Measurements from ENCODE around the gene SPAG16. TPM values are rescaled to one million over a fixed set of nuclear protein-coding genes. Genes with fewer than 3 reads are reported as not detected.

Gene SPAG16
- total and polyA plus RNA-seq, 11 donors = 9.8 to 26.1 (median 15.2) TPM

GRCh38 chr2:213722565-213722964, 438.3 kb downstream of the SPAG16 start:
- Histone ChIP-seq H3K27ac (no peak overlapping the region), H3K36me3 (no peaks in the 10 kb centered on the region), H3K9me3 (peaks cover 0 to 3% (median 0%) of the 10 kb centered on the region in 12 donors), H3K27me3 (no peaks in the 10 kb centered on the region), H3K4me3 (no peak overlapping the region), H3K4me1 (no peaks in the 10 kb centered on the region)
- WGBS, 4 donors = 79 to 87% (median 82%) methylated on average over 1 of the region's 1 CpG
- intact Hi-C loops (cut with DNase I) = no loop called here
- no peak for DNase-seq
- no peak for ATAC-seq
- TF ChIP-seq CTCF (IDR thresholded peaks at IDR 0.05) = no peak
- TF ChIP-seq POLR2A (IDR thresholded peaks at IDR 0.05) = no peak

GRCh38 chr2:213723041-213723560, 438.8 kb downstream of the SPAG16 start:
- no peaks in the 10 kb centered on the region for H3K36me3 ChIP-seq
- no peak for TF ChIP-seq CTCF (IDR thresholded peaks at IDR 0.05)
- 50 to 55% (median 51%) methylated on average over 2 of the region's 2 CpGs for WGBS, 4 donors
- H3K4me1 ChIP-seq = no peaks in the 10 kb centered on the region
- H3K9me3 ChIP-seq = peaks cover 0 to 3% (median 0%) of the 10 kb centered on the region in 12 donors
- no peak overlapping the region for H3K4me3 ChIP-seq
- H3K27ac ChIP-seq = no peak overlapping the region
- H3K27me3 ChIP-seq = no peaks in the 10 kb centered on the region
- DNase-seq (no peak), ATAC-seq (no peak)
- intact Hi-C loops (cut with DNase I) = loop anchor here in 1 of 10 donors (1.0 kb wide), 1 partner anchor 17 kb away; no protein-coding TSS in a partner anchor

- no peak for ATAC-seq
- H3K27me3 ChIP-seq = no peaks in the 10 kb centered on the region
- intact Hi-C loops (cut with DNase I) = loop anchor here in 1 of 10 donors (1.0 kb wide), 1 partner anchor 17 kb away; no protein-coding TSS in a partner anchor
- TF ChIP-seq POLR2A (IDR thresholded peaks at IDR 0.05) (no peak), CTCF (IDR thresholded peaks at IDR 0.05) (no peak)
- H3K9me3 ChIP-seq = peaks cover 0 to 3% (median 0%) of the 10 kb centered on the region in 12 donors
- no peaks in the 10 kb centered on the region for H3K36me3 ChIP-seq
- H3K27ac ChIP-seq = no peak overlapping the region
- 34 to 50% (median 44%) methylated on average over 1 of the region's 1 CpG for WGBS, 4 donors
- no peaks in the 10 kb centered on the region for H3K4me1 ChIP-seq
- no peak for DNase-seq
- no peak overlapping the region for H3K4me3 ChIP-seq
Measured at GRCh38 chr2:213723707-213724106, 439.4 kb downstream of the SPAG16 start.

- no peak for ATAC-seq
- WGBS, 4 donors = 91 to 100% (median 92%) methylated on average over 1 of the region's 1 CpG
- H3K9me3 ChIP-seq = no peaks in the 10 kb centered on the region
Measured at GRCh38 chr2:213726101-213726500, 441.8 kb downstream of the SPAG16 start.

More at GRCh38 chr2:213726101-213726500, 441.8 kb downstream of the SPAG16 start:
- intact Hi-C loops (cut with DNase I) = no loop called here
- no peak overlapping the region for H3K27ac ChIP-seq
- DNase-seq = no peak
- no peaks in the 10 kb centered on the region for H3K36me3 ChIP-seq
- H3K4me3 ChIP-seq = no peak overlapping the region
- no peak for TF ChIP-seq CTCF (IDR thresholded peaks at IDR 0.05)
- no peak for TF ChIP-seq POLR2A (IDR thresholded peaks at IDR 0.05)
- H3K4me1 ChIP-seq = no peaks in the 10 kb centered on the region
- no peaks in the 10 kb centered on the region for H3K27me3 ChIP-seq

All from heart left ventricle (tissue), 16 donors.